Pulmonary artery endothelial cell (primary cell): ENCODE measurements around the gene ARHGAP24. TPM values are rescaled to one million over a fixed set of nuclear protein-coding genes. Genes with fewer than 3 reads are reported as not detected.
"Not testable (repeated sequence)": the region's sequence is repeated elsewhere in the genome, so short reads cannot be mapped to it uniquely, and the experiment has no call there.

Experiments used
- DNase-seq: peaks from one replicate; pipeline ENCODE4 v3.0.0-alpha.2; 2011; ENCODE audit warnings: low read depth, low spot score
- total RNA-seq: library from RNA; depleted of rRNA; stranded (reverse); fragments of >200 nt; gene quantifications from 2 replicates; pipeline ENCODE4 v1.2.3, GENCODE V29; 2014

Gene ARHGAP24
- total RNA-seq, 1 donor from 2014 or later: 127 TPM

DNA sequence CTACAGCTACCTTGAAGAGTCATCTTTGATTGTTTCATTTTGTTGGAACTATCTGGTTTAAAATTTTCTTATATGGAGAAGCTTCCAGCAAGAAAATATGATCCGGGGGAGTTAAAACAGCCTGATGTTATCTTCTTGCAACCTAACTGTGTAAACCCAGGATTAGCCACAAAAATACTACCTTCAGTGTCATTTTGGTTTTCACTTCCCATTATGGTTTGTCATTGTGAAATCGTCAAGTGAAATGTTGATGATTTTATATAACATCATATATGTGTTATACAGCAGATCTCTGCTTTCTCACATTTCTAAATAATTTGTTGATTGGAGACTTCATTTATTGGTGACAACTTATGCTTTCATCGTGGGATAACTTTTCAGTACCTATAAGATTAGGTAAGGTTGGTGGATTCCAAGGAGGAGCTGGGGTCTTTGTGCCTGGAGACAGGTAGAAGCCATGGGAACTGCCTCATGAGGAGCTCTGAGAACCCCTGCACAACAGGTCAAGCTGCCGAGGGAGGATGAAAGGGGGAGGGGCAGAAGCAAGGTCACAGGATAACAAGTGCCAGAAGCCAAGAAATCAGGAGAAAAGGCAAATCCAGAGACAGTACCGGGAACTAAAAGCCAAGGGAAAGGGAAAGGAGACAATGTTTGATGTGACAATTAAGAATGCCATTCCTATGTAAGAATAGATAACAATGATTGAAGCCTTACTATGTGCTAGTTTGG, 7.2 kb downstream of the ARHGAP24 start:
- no peak for DNase-seq

GRCh38 chr4:85486425-85487086, 11.6 kb downstream of the ARHGAP24 start:
- no peak for DNase-seq

DNA sequence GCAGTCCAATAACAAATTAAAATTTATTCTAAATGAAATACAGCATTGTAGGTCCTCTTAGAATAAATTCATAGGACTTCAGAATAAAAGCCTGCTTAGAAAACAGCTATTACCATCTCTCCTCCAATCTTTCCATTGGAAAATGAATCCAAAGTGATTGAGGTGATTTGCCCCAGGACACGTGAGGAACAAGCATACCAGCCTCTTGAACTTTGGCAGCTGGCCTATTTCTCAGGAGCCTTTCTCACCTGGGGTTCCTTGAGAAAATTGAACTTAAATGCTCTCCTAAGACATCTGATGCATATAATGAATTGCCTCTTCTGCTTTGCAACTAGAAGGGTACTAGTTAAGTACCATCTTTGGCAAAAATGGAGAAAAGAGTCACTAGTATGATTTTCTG, 13.5 kb downstream of the ARHGAP24 start:
- DNase-seq: no peak

- DNase-seq: no peak
Measured at GRCh38 chr4:85489273-85489981, 14.5 kb downstream of the ARHGAP24 start.

GRCh38 chr4:85491527-85491926, 16.6 kb downstream of the ARHGAP24 start:
- no peak for DNase-seq

DNA sequence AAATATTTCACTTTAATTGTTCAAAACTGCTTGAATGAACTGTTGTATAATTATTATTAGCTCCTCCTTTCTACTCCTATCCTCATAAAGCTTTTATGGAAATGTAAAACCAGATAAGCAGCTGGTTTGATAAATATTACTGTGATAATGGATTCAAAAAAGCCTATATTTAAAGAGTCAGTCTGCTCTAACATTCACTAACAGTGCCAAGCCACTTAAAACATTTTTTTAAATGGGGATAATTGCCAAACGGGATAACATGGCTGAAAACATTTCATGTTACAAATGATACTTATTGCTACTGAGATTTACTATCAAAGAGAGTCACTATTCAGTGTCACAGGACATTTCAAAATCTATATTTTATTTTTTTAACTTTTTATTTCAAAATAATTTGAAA, 17.4 kb downstream of the ARHGAP24 start:
- no peak for DNase-seq

- no peak for DNase-seq
Measured at GRCh38 chr4:85495621-85496020, 20.7 kb downstream of the ARHGAP24 start.

GRCh38 chr4:85496126-85496849, 21.3 kb downstream of the ARHGAP24 start:
- no peak for DNase-seq

GRCh38 chr4:85496933-85497332, 22.0 kb downstream of the ARHGAP24 start:
- DNase-seq: peak; percentile 8

DNA sequence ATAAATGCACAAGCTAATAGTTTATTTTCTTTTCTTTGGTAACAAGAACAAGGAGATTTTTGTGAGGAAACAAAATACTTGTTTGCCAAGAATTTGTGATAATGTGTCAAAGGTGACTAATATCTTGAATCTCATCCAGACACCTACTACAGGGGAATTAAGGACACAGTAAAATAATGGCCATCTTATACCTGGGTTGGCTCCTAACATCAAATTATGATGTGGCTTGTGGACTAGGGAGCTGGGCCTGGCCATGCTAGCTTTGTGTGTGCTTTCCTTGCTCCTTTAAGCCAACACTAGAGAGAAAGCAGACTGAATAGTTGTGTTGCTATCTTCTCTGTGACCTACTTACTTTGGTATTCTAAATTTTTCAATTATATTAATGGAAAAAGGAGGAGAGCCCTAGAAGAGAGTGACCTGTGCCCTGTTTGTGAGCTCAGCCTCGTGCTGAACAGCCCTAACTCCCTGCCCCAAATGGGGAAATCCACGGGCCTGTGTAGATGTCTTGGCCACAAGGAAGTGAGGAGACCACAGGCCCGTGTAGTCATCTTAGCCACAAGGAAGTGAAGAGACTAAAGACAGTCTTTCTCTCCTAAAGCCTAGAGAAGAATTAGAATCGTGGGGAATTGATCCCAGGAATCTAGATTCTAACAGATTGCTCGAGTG, 23.3 kb downstream of the ARHGAP24 start:
- DNase-seq: no peak

GRCh38 chr4:85499573-85499972, 24.6 kb downstream of the ARHGAP24 start:
- DNase-seq: no peak

DNA sequence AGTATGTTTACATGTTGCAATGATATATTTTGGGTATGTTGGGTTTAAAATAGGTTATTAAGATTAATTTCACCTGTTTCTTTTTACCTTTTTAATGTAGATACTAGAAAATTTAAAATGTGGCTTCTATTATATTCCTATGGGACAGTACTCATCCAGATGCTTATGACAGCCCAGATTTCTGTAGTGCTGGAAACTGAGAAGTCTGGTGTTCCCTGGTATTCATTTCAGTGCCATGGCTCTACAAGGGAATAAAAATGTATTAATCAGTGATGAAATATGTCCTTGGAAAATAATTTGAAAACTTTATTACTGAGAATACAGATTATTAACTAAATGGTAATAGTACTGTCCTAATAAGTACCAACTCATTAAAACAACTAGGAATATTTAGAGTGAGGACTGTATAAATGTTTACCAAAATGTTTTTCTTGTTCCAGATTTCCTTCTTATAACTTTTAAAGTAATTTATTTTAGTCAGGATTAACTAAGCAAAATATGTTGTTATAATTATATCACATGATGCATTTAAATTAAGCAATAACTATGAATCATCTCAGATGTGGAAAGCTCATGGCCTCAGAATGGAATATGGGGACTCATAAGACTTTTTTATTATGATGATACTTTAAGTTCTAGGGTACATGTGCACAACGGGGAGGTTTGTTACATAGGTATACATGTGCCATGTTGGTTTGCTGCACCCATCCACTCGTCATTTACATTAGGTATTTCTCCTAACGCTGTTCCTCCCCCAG, 25.3 kb downstream of the ARHGAP24 start:
- no peak for DNase-seq

- not testable (repeated sequence) for DNase-seq
Measured at GRCh38 chr4:85501145-85501544, 26.2 kb downstream of the ARHGAP24 start.

DNA sequence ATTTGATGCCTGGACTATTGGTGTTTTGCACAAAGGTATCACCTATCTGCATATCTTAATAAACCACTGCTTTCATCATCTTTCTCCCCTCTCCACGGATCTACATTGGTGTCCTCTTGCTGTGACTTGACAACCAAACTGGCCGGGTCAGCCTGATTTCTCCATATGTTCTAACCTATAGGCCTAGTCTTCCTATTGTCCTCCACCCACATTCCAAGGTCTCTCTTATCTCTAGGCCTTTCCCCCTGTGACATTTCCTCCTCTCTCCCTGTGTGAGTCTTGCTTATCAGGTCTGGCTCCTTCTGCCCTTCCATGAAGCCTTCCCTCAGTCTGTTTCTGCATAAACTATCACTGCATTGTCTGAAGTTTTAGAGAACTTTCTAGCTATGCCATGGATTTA, 33.7 kb downstream of the ARHGAP24 start:
- DNase-seq: no peak

GRCh38 chr4:85509882-85510631, 35.1 kb downstream of the ARHGAP24 start:
- no peak for DNase-seq

DNA sequence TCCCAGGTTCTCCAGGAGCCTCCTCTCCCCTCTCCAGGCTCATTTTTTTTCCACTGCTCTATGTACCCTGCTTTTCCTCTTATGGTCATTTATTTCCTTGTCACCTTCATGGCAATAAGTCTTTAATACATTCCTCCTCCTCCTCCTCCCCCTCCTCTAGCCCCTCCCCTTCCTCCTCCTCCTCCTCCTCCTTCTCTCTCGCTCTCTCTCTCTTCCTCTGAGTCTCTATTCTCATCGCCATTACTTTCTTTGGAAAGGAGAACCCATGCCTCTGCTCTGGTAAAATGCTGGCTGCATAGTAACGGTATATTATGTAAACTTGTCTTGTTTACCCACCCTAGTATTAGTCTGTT, 35.7 kb downstream of the ARHGAP24 start:
- no peak for DNase-seq

GRCh38 chr4:85512446-85513205, 37.7 kb downstream of the ARHGAP24 start:
- DNase-seq: no peak

GRCh38 chr4:85514117-85514516, 39.2 kb downstream of the ARHGAP24 start:
- DNase-seq: no peak

- no peak for DNase-seq
Measured at GRCh38 chr4:85514783-85515182, 39.8 kb downstream of the ARHGAP24 start.
